Choroid plexus epithelial cell (primary cell): ENCODE measurements around the gene COL8A2.

Experiments
- DNase-seq: peaks from one replicate; pipeline ENCODE4 v3.0.0-alpha.2; 2010; ENCODE audit warnings: low read depth
- H3K4me3 ChIP-seq: 2 replicates; pipeline ENCODE4 v1.5.1; 2011; ENCODE audit warnings: low read depth, mild to moderate bottlenecking, control low read depth, low read length, moderate library complexity
- TF ChIP-seq, protein P1 (sequence below): conservative IDR thresholded peaks from 2 replicates; pipeline ENCODE4 v1.5.1; 2011; ENCODE audit warnings: low read depth, mild to moderate bottlenecking, control low read depth, inconsistent platforms, low read length, moderate library complexity

COL8A2 gene

DNA sequence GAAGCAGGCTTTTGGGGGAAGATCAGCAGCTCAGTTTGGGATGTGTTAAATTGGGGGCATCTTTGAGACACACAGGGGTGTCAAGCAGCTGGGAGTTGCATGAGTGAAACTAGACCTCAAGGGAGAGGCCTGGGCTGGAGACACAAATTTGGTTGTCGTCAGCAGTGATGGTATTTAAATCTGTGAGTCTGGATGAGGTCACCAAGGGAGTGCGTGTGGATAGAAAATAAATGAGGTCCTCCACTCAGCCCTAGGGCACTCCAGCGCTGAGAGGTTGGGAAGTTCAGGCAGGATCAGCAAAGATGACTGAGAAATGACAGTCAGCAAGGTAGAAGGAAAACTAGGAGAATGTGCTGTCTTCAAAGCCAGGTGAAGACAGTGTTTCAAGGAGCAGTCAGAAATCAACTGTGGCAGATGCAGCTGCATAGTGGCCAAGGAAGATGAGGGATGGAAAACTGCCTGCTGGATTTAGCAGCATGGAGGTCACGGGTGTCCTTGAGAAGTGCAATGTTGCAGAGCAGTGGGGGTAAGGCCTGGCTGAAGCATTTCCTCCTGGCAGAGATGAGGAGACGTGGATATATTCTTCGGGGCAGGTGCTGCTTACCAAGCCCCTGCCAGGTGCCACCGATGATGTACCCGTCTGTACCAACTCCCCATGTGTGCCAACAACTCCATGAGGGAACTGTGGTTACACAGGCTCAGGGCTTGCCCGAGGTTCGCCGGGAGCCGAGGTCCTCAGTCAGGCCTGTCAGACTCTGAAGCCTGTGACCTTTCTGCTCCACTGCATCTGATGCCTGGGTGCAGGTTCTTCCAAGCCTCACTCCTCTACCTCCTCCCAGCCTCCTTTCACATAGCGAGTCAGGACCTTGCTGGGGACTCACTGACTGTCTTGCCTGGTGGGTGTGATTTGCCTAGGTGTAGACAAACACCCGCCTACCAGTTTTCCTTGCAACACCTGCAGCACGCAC is 42.2 kb upstream of the COL8A2 start:
- TF ChIP-seq, protein P1, sequence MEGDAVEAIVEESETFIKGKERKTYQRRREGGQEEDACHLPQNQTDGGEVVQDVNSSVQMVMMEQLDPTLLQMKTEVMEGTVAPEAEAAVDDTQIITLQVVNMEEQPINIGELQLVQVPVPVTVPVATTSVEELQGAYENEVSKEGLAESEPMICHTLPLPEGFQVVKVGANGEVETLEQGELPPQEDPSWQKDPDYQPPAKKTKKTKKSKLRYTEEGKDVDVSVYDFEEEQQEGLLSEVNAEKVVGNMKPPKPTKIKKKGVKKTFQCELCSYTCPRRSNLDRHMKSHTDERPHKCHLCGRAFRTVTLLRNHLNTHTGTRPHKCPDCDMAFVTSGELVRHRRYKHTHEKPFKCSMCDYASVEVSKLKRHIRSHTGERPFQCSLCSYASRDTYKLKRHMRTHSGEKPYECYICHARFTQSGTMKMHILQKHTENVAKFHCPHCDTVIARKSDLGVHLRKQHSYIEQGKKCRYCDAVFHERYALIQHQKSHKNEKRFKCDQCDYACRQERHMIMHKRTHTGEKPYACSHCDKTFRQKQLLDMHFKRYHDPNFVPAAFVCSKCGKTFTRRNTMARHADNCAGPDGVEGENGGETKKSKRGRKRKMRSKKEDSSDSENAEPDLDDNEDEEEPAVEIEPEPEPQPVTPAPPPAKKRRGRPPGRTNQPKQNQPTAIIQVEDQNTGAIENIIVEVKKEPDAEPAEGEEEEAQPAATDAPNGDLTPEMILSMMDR: no peak
- DNase-seq: no peak
- no peak overlapping the region for H3K4me3 ChIP-seq

DNA sequence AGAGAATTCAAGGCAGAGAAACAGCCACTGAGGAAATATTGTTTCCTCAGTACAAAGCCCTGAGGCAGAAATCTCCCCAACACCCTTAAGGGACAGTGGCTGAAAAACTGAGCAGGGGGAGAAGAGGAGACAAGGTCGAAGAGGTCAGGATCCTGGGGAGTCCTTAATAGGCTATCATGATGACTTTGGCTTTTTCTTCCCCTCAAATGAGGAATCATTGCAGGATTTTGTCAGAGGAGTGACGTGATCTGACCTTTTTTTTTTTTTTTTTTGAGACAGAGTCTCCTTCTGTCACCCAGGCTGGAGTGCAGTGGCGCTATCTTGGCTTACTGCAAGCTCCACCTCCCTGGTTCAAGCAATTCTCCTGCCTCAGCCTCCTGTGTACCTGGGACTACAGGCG is 41.1 kb upstream of the COL8A2 start:
- TF ChIP-seq, protein P1: no peak
- no peak for DNase-seq
- no peak overlapping the region for H3K4me3 ChIP-seq

DNA sequence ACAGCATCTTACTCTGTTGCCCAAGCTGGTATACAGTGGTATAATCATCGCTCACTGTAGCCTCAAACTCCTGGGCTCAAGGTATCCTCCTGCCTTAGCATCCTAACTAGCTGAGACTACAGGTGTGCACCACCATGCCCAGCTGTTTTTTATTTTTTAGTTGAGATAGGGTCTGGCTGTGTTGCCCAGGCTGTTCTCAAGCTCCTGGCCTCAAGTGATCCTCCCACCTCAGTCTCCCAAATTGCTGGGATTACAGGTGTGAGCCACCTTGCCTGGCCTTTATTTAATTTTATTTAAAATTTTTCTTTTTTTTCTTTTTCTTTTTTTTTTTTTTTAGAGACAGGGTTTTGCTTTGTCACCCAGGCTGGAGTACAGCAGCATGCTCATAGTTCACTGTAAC is 40.1 kb upstream of the COL8A2 start:
- no peak for DNase-seq

DNA sequence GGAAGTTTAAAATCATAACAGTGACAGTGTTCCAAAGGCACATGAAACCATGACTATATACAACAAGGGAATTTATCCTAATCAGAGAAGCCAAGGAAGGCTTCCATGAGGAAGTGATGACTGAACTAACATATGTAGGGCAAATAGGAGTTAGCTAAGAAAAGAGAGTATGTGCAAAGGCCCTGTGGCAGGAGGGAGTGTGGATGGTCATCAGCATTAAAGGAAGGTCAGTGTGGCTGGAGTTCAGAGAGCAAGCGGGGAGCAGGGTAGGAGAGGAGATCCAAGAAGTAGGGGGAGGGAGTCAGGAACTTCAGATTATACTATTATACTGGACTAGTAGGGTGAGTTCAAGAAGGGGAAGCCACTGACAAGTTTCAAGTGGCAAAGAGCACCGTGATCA is 39.3 kb upstream of the COL8A2 start:
- no peak for DNase-seq
- TF ChIP-seq, protein P1: no peak

More for the DNA sequence above, 40.1 kb upstream of the COL8A2 start:
- no peak overlapping the region for H3K4me3 ChIP-seq
- TF ChIP-seq, protein P1: no peak

DNA sequence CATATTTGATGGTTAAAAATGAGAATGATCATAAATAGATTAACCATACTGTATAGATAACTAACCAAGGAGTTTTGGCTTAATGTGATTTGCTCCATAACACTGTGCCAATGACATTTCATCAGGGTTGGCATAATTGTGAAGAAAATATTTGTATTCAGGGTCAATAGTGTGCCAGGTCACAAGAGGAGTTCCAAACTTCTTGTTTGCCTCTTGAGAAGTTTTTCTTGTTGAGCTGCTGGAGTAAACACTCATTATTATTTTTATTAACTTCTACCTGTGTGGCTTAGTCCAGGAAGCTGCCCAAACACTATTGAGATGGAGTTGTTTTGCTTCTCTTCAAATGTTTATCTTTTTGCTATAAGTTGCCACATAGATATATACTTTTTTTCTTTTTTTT is 38.4 kb upstream of the COL8A2 start:
- no peak overlapping the region for H3K4me3 ChIP-seq
- no peak for DNase-seq
- TF ChIP-seq, protein P1: no peak

More for the DNA sequence above, 39.3 kb upstream of the COL8A2 start:
- no peak overlapping the region for H3K4me3 ChIP-seq

DNA sequence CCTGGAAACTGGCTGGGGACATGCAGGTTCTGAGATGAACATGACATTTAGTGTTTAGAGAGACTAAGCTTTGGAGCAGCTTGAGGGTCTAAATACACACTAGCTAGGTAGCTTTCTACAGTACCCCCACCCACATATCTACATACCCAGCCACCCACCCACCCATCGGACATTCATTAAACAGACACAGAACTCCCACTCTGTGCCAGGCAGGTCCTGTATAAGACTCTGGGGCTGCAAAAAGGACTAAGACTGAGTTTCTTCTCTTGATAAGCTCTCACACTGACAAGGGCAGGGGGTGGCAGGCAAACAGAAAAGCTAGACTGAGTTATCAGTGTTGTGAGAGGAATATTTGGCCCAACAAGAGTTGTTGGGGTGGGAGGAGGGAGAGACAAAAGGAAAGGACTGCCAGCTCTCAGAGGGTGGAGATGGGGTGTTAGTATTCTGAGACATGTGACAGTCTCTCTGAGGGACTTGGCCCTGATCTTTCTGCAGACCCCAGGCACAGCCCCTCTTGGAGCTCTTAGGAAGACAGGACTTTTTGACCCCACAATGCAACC is 37.7 kb upstream of the COL8A2 start:
- DNase-seq: no peak
- TF ChIP-seq, protein P1: no peak
- no peak overlapping the region for H3K4me3 ChIP-seq
